K562 (cell line): Measurements from ENCODE around the gene PSMD9. TPM values are rescaled to one million over a fixed set of nuclear protein-coding genes. Genes with fewer than 3 reads are reported as not detected.
A peak's percentile ranks its signal among the peaks of the same experiment; 100 is the strongest.

Source experiments
- CHD4 ChIP-seq: fragments of 200-600 bp; sonication (generic); IDR thresholded peaks from 3 replicates; pipeline ENCODE4 v1.6.1; 2012; ENCODE audit warnings: low read depth, mild to moderate bottlenecking, mixed read lengths, low read length, inconsistent platforms; ENCODE audit not compliant: insufficient read depth, insufficient replicate concordance, poor library complexity, severe bottlenecking
- CREB5 ChIP-seq: fragments of 250-450 bp; sonication (Bioruptor Pico); IDR thresholded peaks from 2 replicates; pipeline ENCODE4 v1.5.0; 2020; ENCODE audit warnings: mild to moderate bottlenecking
- GATAD2A ChIP-seq: fragments of 450-650 bp; IDR thresholded peaks from 2 replicates; pipeline ENCODE4 v1.6.1; 2017
- MYBL2 ChIP-seq, 2 experiments: fragments of 450-650 bp in 1 of 2; sonication (generic) in 1 of 2; formaldehyde crosslinking in 1 of 2; IDR thresholded peaks; 2 replicates each; pipeline versions ENCODE4 v1.6.1 to v1.8.1; 2017 to 2022; ENCODE audit warnings: borderline replicate concordance in 1 of 2, inconsistent platforms in 1 of 2, low read depth in 1 of 2, mild to moderate bottlenecking in 1 of 2, missing genetic modification reagents in 1 of 2, moderate library complexity in 1 of 2
- NFRKB ChIP-seq: fragments of 450-650 bp; IDR thresholded peaks from 2 replicates; pipeline ENCODE4 v1.6.1; 2016; ENCODE audit warnings: low read depth
- POLR2G ChIP-seq: fragments of 200-400 bp; formaldehyde crosslinking; IDR thresholded peaks from 2 replicates; pipeline ENCODE4 v1.6.1; 2017; ENCODE audit warnings: low read depth, mild to moderate bottlenecking, antibody characterized with exemption, low read length, moderate library complexity
- SMAD2 ChIP-seq: fragments of 150-350 bp; IDR thresholded peaks from 2 replicates; pipeline ENCODE4 v1.6.1; 2014; ENCODE audit warnings: low read depth, mild to moderate bottlenecking, low read length
- TFAM ChIP-seq: fragments of 250-450 bp; sonication (Bioruptor Pico); conservative IDR thresholded peaks from 2 replicates; pipeline ENCODE4 v1.5.0; 2021; ENCODE audit warnings: mild to moderate bottlenecking, moderate library complexity
- ZNF197 ChIP-seq: fragments of 200-800 bp; sonication (Bioruptor generic); IDR thresholded peaks from 2 replicates; pipeline ENCODE4 v1.6.1; 2016; ENCODE audit warnings: low read depth, missing genetic modification characterization, missing compliant biosample characterization
- ZNF318 ChIP-seq, 2 experiments: fragments of 450-650 bp; IDR thresholded peaks; 2 replicates each; pipeline ENCODE4 v1.6.1; 2016; ENCODE audit warnings: mild to moderate bottlenecking in 2 of 2, borderline replicate concordance in 1 of 2, low read depth in 1 of 2, moderate library complexity in 1 of 2
- ZNF398 ChIP-seq: fragments of 250-450 bp; sonication (Bioruptor Pico); IDR thresholded peaks from 2 replicates; pipeline ENCODE4 v1.8.0; 2021; ENCODE audit warnings: moderate library complexity, mild to moderate bottlenecking, inconsistent platforms
- ZNF707 ChIP-seq: fragments of 250-450 bp; sonication (Bioruptor Pico); conservative IDR thresholded peaks from 2 replicates; pipeline ENCODE4 v1.8.0; 2022; ENCODE audit warnings: inconsistent platforms, mild to moderate bottlenecking, moderate library complexity
- polyA plus RNA-seq, 8 experiments: library from polyadenylated mRNA; depleted of rRNA in 4 of 8; stranded (reverse) in 5 of 8; unstranded in 3 of 8; fragments of >200 nt; fragmentation: Nextera tagmentation in 2 of 8; fragmentation: Illumina TruSeq in 1 of 8; extraction: Ambion mirVana in 2 of 8; extraction: Trizol in 1 of 8; gene quantifications; 2 replicates each; pipeline versions ENCODE4 v1.2.1 to v1.2.3, GENCODE V29; 2011 to 2014; ENCODE audit warnings: inconsistent platforms in 1 of 8, missing spikeins in 1 of 8
- total RNA-seq, 7 experiments: library from RNA; depleted of rRNA in 6 of 7; stranded (reverse); fragments of >200 nt in 6 of 7; fragmentation: Illumina TruSeq in 2 of 7; extraction: Trizol in 2 of 7; gene quantifications; 2 replicates each; pipeline versions ENCODE4 v1.2.1 to v1.2.3, GENCODE V29; 2011 to 2021; ENCODE audit warnings: low replicate concordance in 1 of 7

The PSMD9 gene
- total and polyA plus RNA-seq, 9 of the 15 experiments (the other 6 are each of a cell fraction or from before 2014, with no cell fraction given): 12.2 to 143 (median 61.3) TPM

GRCh38 chr12:121933522-121934308 is 45.1 kb downstream of the PSMD9 start (continued):
- TF ChIP-seq ZNF318 (IDR thresholded peaks at IDR 0.05; ENCODE audit: borderline replicate concordance in 1 of 2, low read depth in 1 of 2): no peak
- no peak for TF ChIP-seq CREB5
- TF ChIP-seq POLR2G: peak; percentile 61
- TF ChIP-seq SMAD2: no peak
- TF ChIP-seq GATAD2A: peak; percentile 66; the same call in 1 of the 2 replicates
- TF ChIP-seq CHD4: no peak
- no peak for TF ChIP-seq ZNF707
- TF ChIP-seq MYBL2 (IDR thresholded peaks at IDR 0.05; ENCODE audit: low read depth): peak; percentile 53; the same call in 1 of the 2 replicates
- no peak for TF ChIP-seq MYBL2 (CRISPR knock-in tag; IDR thresholded peaks at IDR 0.05; ENCODE audit: borderline replicate concordance)
- TF ChIP-seq ZNF398: no peak
- peak; percentile 72; the same call in 1 of the 2 replicates for TF ChIP-seq ZNF197 (CRISPR knock-in tag)
- no peak for TF ChIP-seq TFAM
- TF ChIP-seq NFRKB: peak; percentile 43
